Astrocyte of the cerebellum (primary cell): ENCODE results near the gene LINGO1.

Source experiments
- DNase-seq: peaks from one replicate; pipeline ENCODE4 v3.0.0-alpha.2; 2011; ENCODE audit warnings: low read depth
- H3K4me3 ChIP-seq: 2 replicates; pipeline ENCODE4 v1.5.1; 2011; ENCODE audit warnings: mild to moderate bottlenecking, low read depth, low read length, moderate library complexity
- in situ Hi-C: cut with HindIII; loops from 2 replicates; pipeline ENCODE4 v1.10.0; 2017; ENCODE audit warnings: low sequenced_read_pairs
- TF ChIP-seq, protein P1 (sequence below): IDR thresholded peaks from 2 replicates; pipeline ENCODE4 v1.5.1; 2012; ENCODE audit warnings: low read length, low read depth, moderate library complexity, mild to moderate bottlenecking; ENCODE audit errors: missing control alignments

LINGO1 gene, protein sequence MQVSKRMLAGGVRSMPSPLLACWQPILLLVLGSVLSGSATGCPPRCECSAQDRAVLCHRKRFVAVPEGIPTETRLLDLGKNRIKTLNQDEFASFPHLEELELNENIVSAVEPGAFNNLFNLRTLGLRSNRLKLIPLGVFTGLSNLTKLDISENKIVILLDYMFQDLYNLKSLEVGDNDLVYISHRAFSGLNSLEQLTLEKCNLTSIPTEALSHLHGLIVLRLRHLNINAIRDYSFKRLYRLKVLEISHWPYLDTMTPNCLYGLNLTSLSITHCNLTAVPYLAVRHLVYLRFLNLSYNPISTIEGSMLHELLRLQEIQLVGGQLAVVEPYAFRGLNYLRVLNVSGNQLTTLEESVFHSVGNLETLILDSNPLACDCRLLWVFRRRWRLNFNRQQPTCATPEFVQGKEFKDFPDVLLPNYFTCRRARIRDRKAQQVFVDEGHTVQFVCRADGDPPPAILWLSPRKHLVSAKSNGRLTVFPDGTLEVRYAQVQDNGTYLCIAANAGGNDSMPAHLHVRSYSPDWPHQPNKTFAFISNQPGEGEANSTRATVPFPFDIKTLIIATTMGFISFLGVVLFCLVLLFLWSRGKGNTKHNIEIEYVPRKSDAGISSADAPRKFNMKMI

DNA sequence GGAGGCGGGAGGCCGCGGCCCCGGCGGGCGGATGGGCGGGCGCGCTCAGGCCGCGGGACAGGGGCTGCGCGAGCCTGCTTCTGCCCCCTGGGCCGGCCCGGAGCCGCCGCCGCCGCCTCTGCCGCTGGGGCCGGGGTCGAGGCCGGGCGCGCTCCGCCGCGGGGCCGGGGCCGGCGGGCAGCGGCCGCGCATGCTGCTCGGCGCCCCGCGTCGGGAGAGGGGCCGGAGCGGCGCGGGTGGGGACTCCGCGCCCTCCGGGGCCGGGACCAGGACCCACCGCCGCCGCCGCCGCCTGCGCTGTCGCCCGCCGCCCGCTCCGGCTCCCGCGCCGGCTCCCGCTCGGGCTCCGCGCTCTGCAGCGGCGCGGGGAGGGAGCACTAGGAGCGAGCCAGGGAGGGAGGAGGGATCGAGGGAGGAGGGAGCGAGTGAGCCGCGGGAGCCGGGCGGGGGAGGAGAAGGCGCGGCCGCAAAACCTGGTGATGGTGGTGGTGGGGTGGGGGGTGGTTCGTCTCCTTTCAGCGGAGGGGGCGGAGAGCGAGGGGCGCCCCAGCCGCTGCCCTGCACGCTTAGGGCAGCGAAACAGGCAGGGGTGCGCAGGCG is at the start of gene LINGO1:
Gene LINGO1, minus strand, starts transcription at position 379 of the 600 bp plus-strand sequence. CDS start 597 bp downstream, outside the sequence.
- TF ChIP-seq, protein P1, sequence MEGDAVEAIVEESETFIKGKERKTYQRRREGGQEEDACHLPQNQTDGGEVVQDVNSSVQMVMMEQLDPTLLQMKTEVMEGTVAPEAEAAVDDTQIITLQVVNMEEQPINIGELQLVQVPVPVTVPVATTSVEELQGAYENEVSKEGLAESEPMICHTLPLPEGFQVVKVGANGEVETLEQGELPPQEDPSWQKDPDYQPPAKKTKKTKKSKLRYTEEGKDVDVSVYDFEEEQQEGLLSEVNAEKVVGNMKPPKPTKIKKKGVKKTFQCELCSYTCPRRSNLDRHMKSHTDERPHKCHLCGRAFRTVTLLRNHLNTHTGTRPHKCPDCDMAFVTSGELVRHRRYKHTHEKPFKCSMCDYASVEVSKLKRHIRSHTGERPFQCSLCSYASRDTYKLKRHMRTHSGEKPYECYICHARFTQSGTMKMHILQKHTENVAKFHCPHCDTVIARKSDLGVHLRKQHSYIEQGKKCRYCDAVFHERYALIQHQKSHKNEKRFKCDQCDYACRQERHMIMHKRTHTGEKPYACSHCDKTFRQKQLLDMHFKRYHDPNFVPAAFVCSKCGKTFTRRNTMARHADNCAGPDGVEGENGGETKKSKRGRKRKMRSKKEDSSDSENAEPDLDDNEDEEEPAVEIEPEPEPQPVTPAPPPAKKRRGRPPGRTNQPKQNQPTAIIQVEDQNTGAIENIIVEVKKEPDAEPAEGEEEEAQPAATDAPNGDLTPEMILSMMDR: no peak
- no peak for DNase-seq
- in situ Hi-C loops: no loop called here
- peak within 1 kb of the TSS; percentile 36 for H3K4me3 ChIP-seq

DNA sequence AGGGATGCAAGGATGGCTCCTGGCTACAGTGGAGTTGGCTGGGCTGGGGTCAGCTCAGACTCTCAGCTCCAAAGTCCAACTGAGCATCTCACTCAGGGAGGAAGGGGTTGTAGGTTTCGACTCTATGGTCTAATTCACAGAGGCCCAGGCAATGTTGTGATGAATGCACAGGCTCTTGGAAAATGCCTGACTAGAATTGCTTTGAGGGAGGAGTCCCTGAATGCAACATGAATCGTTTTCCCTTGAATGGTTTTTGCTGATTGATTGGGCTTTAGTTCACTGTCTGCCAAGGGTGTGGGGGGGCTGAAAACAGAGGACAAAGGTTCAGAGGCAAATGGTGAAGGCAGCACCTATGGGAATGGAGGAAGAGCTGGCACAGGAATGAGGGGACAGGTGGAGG is 48.6 kb upstream of the LINGO1 start:
- H3K4me3 ChIP-seq: no peak overlapping the region
- in situ Hi-C loops: no loop called here
- TF ChIP-seq, protein P1: no peak
- no peak for DNase-seq

DNA sequence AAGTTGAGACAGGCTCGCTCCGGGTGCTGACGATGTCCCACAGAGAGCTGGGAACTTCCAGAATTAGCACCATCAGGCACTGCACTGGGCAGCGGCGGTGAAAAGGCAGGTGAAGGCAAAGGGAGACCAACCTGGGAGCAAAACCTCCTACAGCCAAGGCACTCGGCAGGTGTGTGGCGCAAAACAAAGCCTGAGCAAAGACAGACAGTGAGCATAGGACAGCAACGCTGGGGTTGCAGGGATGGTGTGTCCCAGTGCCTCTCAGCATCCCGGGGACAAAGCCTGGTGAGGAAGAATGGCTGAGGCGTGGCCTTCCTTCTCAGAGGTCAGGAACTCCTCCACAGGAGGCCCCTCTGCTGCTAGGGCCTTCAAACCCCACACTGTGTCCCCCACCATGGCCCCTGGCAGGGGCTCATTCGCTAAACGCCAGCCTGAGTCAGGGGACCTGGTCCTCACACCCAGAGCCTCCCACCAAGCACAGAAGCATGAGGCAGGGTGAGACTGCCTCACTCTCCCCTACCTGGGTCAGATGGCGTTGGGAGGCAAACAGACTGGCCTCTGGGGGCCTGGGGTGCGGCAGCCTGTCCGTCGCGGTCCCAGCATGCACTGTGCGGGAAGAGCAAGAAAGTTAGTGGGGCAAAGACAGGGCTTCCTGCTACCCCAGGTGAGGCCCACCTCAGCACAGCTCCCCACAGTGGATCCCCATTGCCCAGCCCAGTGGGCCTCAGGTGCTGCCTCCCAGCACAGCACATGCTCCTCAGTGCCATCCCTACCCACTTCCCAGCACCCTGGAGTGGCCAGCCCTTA is 44.1 kb upstream of the LINGO1 start:
- no peak for DNase-seq
- no peak overlapping the region for H3K4me3 ChIP-seq
- in situ Hi-C loops: no loop called here
- TF ChIP-seq, protein P1: no peak

DNA sequence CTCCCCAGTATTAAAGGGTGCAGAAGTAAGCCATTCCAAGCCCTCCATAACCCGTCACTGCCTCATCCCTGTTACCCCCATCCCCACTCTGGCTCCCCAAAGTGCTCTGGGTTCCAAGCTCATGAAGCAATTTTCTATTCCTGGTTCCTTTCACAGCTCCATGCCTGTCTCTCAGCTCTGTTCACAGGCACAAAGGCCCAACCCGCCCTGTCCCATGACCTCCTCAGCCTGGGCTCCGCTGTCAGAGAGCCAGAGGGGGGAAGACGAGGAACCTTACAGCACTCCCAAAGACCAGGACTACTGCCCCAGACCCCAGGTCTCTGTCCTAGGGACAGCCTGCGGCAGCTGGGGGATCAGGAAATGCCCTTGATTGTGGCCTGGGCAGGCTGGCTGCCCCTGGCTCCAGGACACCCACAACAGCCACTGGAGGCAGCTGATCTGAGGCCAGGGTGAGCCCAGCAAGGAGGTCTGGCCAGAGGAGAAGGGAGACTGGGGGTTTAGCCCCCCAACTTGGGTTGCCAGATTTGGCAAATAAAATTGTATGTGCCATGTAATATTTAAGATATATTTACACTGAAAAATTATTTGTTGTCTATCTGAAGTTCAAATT is 43.2 kb upstream of the LINGO1 start:
- in situ Hi-C loops: no loop called here
- no peak overlapping the region for H3K4me3 ChIP-seq
- TF ChIP-seq, protein P1: no peak
- no peak for DNase-seq

DNA sequence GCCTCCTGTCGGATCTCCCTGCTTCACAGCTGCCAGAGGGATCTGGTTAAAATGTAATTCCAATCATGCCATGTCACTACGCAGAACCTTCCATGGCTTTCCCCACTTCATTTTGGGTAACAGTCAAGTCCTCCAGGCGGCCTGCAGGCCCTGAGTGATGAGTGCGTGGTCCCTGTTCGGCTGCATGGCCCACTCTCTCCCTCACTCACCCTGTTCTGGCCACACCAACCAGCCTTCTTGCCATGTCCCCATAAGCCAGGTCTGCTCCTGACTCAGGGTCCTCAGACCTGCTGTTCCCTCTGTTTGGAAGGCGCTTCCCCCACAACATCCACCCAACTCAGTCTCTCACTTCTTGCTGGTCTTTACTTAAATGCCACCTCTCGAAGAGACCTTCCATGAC is 41.6 kb upstream of the LINGO1 start:
- no peak for DNase-seq
- in situ Hi-C loops: no loop called here
- no peak overlapping the region for H3K4me3 ChIP-seq
- TF ChIP-seq, protein P1: no peak

DNA sequence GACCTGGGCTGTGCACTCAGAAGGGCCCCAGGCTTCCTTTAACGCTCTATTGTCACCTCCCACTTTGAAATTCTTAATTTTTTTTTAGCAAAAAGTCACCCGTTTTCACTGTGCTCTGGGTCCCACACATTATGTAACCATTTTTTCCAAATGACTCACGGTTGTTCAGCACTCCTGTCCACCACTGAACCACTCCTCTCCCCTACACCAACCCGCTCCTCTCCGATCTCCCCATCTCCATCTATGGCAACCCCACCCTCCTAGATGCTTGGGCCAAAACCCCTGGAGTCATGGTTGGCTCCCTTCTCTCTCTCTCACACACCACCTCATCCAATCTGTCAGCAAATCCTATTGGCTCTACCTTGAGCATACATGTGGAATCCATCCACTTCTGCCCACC is 41.2 kb upstream of the LINGO1 start:
- no peak overlapping the region for H3K4me3 ChIP-seq
- no peak for DNase-seq
- TF ChIP-seq, protein P1: no peak
- in situ Hi-C loops: no loop called here
